22Rv1 (cell line): ENCODE data around the gene MTERF1.

ENCODE experiments used
- H3K27ac ChIP-seq: fragments of 450-650 bp; 2 replicates; pipeline ENCODE4 v1.5.1; 2017
- ZFX ChIP-seq: fragments of 450-650 bp; IDR thresholded peaks from 2 replicates; pipeline ENCODE4 v1.6.1; 2017; ENCODE audit warnings: antibody characterized with exemption, borderline replicate concordance
- TF ChIP-seq, protein P1 (sequence below): fragments of 450-650 bp; IDR thresholded peaks from 2 replicates; pipeline ENCODE4 v1.5.1; 2017; ENCODE audit warnings: mild to moderate bottlenecking

MTERF1 gene, protein sequence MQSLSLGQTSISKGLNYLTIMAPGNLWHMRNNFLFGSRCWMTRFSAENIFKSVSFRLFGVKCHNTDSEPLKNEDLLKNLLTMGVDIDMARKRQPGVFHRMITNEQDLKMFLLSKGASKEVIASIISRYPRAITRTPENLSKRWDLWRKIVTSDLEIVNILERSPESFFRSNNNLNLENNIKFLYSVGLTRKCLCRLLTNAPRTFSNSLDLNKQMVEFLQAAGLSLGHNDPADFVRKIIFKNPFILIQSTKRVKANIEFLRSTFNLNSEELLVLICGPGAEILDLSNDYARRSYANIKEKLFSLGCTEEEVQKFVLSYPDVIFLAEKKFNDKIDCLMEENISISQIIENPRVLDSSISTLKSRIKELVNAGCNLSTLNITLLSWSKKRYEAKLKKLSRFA

DNA sequence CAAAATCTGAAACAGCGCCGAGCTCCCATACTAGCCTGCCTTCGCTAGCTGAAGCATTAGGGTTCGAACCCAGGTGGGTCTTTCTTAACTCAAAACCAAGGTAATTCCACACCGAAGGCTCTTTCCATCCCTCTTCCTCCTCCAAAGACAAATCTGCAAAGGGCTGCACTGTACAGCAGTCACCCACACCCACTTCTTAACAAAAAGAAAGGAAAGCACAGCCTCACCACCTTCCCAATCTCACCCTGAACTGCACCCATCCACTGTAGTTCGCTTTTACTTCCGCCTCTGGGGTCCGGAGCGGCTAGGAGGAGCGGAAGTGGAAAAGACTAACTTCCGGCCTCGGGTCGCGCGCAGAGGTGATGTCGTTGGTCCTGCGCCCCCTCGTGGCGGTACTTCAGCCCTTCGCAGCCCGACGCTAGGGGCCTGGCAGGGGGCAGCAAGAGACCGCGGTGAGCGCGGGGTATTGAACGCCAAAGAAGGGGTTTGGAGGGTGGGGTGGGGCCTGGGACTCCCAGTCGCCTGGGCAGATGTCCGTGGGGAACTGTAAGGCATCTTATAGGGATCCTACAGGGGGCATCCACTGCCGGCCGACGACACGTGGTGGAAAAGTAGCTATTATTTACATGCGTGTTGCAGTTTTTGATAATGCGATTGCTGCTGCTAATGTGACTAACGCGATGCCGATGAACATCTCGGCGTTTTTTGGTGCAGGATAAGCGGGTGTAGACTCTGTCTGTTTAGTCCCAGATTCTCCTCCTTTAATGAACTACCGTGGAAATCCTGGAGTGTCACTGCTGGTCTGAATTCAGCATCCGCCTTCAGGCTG, at the start of gene MTERF1:
Gene MTERF1 (minus strand): TSS at position 290 of the 829 bp plus-strand sequence. CDS start 619 bp downstream, outside the sequence.
- peak within 1 kb of the TSS; percentile 53 for H3K27ac ChIP-seq
- TF ChIP-seq ZFX: no peak
- TF ChIP-seq, protein P1, sequence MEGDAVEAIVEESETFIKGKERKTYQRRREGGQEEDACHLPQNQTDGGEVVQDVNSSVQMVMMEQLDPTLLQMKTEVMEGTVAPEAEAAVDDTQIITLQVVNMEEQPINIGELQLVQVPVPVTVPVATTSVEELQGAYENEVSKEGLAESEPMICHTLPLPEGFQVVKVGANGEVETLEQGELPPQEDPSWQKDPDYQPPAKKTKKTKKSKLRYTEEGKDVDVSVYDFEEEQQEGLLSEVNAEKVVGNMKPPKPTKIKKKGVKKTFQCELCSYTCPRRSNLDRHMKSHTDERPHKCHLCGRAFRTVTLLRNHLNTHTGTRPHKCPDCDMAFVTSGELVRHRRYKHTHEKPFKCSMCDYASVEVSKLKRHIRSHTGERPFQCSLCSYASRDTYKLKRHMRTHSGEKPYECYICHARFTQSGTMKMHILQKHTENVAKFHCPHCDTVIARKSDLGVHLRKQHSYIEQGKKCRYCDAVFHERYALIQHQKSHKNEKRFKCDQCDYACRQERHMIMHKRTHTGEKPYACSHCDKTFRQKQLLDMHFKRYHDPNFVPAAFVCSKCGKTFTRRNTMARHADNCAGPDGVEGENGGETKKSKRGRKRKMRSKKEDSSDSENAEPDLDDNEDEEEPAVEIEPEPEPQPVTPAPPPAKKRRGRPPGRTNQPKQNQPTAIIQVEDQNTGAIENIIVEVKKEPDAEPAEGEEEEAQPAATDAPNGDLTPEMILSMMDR: peak; percentile 100

DNA sequence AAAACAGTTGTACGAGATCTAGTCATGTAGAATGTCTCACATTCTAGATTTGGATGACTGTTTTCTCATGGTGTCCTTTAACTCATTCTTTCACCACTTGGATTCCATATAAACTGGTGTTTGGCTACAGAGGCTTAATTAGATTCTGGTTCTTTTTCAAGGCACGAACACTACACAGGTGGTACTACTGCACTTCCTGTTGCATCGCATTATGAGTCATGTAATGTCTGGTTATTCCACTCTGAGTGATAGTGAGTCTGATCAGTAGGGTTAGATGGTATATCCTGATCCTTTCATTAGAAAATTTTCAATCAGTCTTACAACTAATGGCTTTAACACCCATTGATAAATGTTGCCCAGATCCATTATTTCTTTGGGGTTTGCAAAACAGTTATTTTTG, 49.0 kb upstream of the MTERF1 start:
- no peak for TF ChIP-seq ZFX
- TF ChIP-seq, protein P1: no peak
- H3K27ac ChIP-seq: no peak overlapping the region

DNA sequence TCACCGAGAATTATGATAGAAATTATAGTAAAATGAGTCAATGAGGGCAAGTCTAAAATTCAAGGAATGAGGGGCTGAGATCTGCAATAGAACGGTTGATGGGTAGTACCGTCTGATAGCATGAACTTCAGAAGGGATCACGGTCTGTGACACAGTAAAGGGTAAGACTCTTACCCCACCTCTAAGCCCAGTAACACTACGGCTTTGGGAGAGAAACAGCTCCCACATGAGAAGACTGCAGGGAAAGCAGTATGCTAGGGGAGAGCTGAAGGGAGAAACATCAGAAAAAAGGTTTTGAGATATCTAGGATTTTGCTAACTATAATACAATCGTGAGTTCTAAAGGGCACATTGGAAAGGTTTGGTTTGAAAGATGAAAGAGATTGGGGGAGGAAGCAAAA, 47.4 kb upstream of the MTERF1 start:
- TF ChIP-seq ZFX: no peak
- TF ChIP-seq, protein P1: no peak
- H3K27ac ChIP-seq: no peak overlapping the region

DNA sequence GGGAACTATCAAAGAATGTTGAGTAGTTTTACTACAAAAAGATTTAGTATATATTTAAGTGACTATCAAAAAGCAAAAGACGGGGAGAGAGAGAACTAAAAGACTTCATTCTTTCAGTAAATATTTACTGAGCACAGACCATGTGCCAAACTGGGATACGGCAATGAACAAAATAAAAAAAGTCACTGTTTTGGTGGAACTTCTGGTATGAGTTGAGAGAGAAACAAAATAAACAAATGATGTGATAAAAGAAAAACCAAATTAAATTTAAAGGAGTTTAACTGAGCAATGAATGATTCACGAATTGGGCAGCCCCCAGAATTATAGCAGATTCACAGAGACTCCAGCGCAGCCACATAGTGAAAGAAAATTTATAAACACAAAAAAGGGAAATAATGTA, 42.4 kb upstream of the MTERF1 start:
- no peak overlapping the region for H3K27ac ChIP-seq
- TF ChIP-seq ZFX: no peak
- TF ChIP-seq, protein P1: no peak

DNA sequence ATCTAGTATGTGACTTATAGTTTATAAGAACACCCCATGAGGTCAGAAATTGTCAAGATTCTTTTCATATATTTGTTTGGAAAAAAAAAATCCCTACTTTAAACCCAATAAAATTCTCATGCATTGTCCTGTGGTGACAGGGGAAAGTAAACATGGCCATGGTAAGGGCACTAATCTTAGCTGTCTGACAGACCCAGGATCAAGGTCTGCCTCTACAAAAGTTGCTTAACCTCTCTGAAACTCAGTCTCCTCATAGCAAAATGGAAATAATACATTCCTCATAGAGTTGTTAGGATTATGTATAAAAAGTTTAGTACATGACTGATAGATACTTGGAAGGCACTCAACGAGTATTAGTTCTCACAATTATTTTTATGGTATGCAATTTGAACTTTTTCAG, 37.9 kb upstream of the MTERF1 start:
- H3K27ac ChIP-seq: no peak overlapping the region
- TF ChIP-seq, protein P1: no peak
- no peak for TF ChIP-seq ZFX

DNA sequence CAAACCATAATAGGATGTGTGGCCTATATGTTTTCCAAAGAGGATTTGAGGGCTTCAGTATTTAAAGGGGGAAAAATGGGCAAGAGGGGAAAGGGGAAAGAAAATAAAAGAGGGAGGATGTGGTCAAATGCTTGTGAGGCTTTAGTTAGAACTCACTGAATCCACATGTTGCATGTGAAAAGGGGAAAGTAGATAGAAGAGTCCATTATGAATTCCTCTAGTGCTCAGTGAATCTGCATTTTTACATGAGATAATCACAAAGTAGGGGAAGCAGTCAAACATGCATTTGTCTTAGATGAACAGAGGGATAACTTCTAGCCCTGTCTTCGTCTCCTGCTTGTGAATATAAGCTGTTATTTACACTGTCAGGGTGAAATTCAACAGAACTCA, 35.5 kb upstream of the MTERF1 start:
- no peak overlapping the region for H3K27ac ChIP-seq

DNA sequence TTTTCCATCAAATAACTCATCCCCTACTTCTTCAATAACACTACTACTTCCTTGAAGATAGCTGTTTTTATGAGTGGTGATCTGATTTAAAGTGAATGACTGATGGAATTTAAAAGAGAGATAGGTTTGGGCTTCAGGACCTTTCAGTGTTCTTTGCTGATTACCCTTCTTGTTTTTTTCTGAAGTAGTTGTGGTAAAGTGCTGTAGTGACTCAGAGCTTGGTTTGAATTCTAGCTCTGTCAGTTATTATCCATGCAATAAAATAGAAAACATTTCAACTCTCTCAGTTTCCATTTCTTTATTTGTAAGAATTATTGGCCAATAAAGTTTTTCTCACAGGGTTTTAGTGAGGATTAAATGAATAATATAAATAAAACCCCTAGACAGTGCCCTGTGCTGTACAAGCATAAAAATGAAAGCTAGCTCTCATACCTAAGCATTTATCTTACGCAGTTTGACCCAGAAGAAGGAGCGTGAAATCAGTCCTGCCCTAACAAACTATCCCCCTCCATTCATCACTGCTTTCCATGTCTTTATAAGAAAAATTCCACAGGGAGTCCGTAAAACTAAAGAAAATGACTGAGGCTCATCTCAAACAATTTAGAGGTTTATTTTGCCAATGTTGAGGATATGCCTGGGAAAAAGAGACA, 35.0 kb upstream of the MTERF1 start:
- no peak for TF ChIP-seq ZFX
- TF ChIP-seq, protein P1: no peak
- H3K27ac ChIP-seq: no peak overlapping the region

More for the DNA sequence above, 35.5 kb upstream of the MTERF1 start:
- TF ChIP-seq ZFX: no peak
